ENCODE results near the gene RBFOX2.
"Not testable (repeated sequence)": the region's sequence is repeated elsewhere in the genome, so short reads cannot be mapped to it uniquely, and the experiment has no call there.

RBFOX2 gene

GRCh38 chr22:35739931-35740380 lies 288.7 kb downstream of the RBFOX2 start:
- no peak for TF ChIP-seq CTCF (IDR thresholded peaks at IDR 0.05; ENCODE audit: control extremely low read depth, extremely low read depth, low read depth, missing control alignments)
- DNase-seq (ENCODE audit: extremely low spot score), result no peak
- POLR2A ChIA-PET, result no interaction called here
- CTCF ChIA-PET, result interaction anchor here (1.0 to 1.7 kb wide), 2 partner anchors 11 to 25 kb away, joined by 3 to 4 read pairs; no protein-coding TSS in a partner anchor

- no peak for DNase-seq (ENCODE audit: extremely low spot score)
Observed at GRCh38 chr22:35739076-35739930, 289.3 kb downstream of the RBFOX2 start.

GRCh38 chr22:35737886-35738285 lies 290.7 kb downstream of the RBFOX2 start:
- DNase-seq (ENCODE audit: extremely low spot score); POLR2A ChIA-PET: not testable (repeated sequence)
- CTCF ChIA-PET, result interaction anchor here (1.6 kb wide), 1 partner anchor 8 kb away, joined by 4 read pairs; no protein-coding TSS in a partner anchor

More at GRCh38 chr22:35739076-35739930, 289.3 kb downstream of the RBFOX2 start:
- no peak for TF ChIP-seq CTCF (IDR thresholded peaks at IDR 0.05; ENCODE audit: control extremely low read depth, extremely low read depth, low read depth, missing control alignments)
- ChIA-PET CTCF (interaction anchor here (1.0 to 1.7 kb wide), 3 partner anchors 10 to 26 kb away, joined by 3 to 4 read pairs (median 4); no protein-coding TSS in a partner anchor), POLR2A (no interaction called here)

GRCh38 chr22:35736701-35737100 lies 291.9 kb downstream of the RBFOX2 start:
- ChIA-PET POLR2A (no interaction called here), CTCF (no interaction called here)
- no peak for TF ChIP-seq CTCF (IDR thresholded peaks at IDR 0.05; ENCODE audit: control extremely low read depth, extremely low read depth, low read depth, missing control alignments)
- no peak for DNase-seq (ENCODE audit: extremely low spot score)

- no peak for TF ChIP-seq CTCF (IDR thresholded peaks at IDR 0.05; ENCODE audit: control extremely low read depth, extremely low read depth, low read depth, missing control alignments)
- ChIA-PET CTCF (no interaction called here), POLR2A (no interaction called here)
- no peak for DNase-seq (ENCODE audit: extremely low spot score)
Observed at GRCh38 chr22:35736166-35736565, 292.5 kb downstream of the RBFOX2 start.

GRCh38 chr22:35735542-35735941 lies 293.1 kb downstream of the RBFOX2 start:
- ChIA-PET POLR2A (no interaction called here), CTCF (no interaction called here)
- TF ChIP-seq CTCF (IDR thresholded peaks at IDR 0.05; ENCODE audit: control extremely low read depth, extremely low read depth, low read depth, missing control alignments), result no peak

GRCh38 chr22:35734517-35734827 lies 294.2 kb downstream of the RBFOX2 start:
- DNase-seq (ENCODE audit: extremely low spot score), result no peak
- CTCF ChIA-PET, result no interaction called here
- POLR2A ChIA-PET, result no interaction called here
- TF ChIP-seq CTCF (IDR thresholded peaks at IDR 0.05; ENCODE audit: control extremely low read depth, extremely low read depth, low read depth, missing control alignments), result no peak

More at GRCh38 chr22:35735542-35735941, 293.1 kb downstream of the RBFOX2 start:
- DNase-seq (ENCODE audit: extremely low spot score), result no peak
